Ovary (tissue), 9 donors: ENCODE data around the gene MED27. TPM values are rescaled to one million over a fixed set of nuclear protein-coding genes. Genes with fewer than 3 reads are reported as not detected.

Experiments
- DNase-seq, 5 donors: peaks; one replicate each; pipeline ENCODE4 v3.0.0-alpha.2; 2019 to 2020
- H3K27ac ChIP-seq, 2 donors: fragments of 200-600 bp; one replicate each; pipeline versions ENCODE4 v1.5.1 to v1.8.0; 2019 to 2022
- H3K27me3 ChIP-seq: fragments of 200-600 bp; one replicate; pipeline ENCODE4 v1.8.0; 2022
- H3K36me3 ChIP-seq: fragments of 200-600 bp; sonication (generic); one replicate; pipeline ENCODE4 v1.5.1; 2019
- H3K4me1 ChIP-seq: one replicate; pipeline ENCODE4 v1.8.1; 2013; ENCODE audit warnings: mild to moderate bottlenecking, moderate library complexity; ENCODE audit not compliant: insufficient read depth
- H3K4me3 ChIP-seq: fragments of 200-600 bp; sonication (generic); one replicate; pipeline ENCODE4 v1.5.1; 2017
- H3K9me3 ChIP-seq, 2 donors: fragments of 200-600 bp in 1 of 2; sonication (generic) in 1 of 2; one replicate each; pipeline versions ENCODE4 v1.5.1 to v1.8.1; 2013 to 2019; ENCODE audit warnings: mild to moderate bottlenecking in 1 of 2, moderate library complexity in 1 of 2
- EP300 ChIP-seq: sonication (generic); formaldehyde crosslinking; IDR thresholded peaks from one replicate; pipeline ENCODE4 v1.6.1; 2017; ENCODE audit warnings: antibody characterized with exemption
- POLR2A ChIP-seq: fragments of 450-650 bp; IDR thresholded peaks from one replicate; pipeline ENCODE4 v1.6.1; 2017; ENCODE audit warnings: antibody characterized with exemption, mild to moderate bottlenecking, moderate library complexity
- WGBS, 3 donors: extraction: QIAGEN DNeasy Blood & Tissue Kit in 1 of 3; methylation state at CpG; one replicate each; pipeline versions ENCODE4 v1.1.5 to v1.1.7; 2013 to 2017; 5-methylcytosine and 5-hydroxymethylcytosine counted together
- intact Hi-C, 4 donors: fragments of 100-400 bp; cut with DNase I; formaldehyde crosslinking; loops; one replicate each; pipeline versions ENCODE4 v1.11.0 to v1.15.1; 2022 to 2023
- polyA plus RNA-seq, 2 donors: library from polyadenylated mRNA; stranded (reverse); fragments of 200-250 nt in 1 of 2; fragments of 350-450 nt in 1 of 2; fragmentation: Illumina TruSeq in 1 of 2; extraction: RNeasy Lipid Tissue Mini Kit (QIAGEN cat#74804) in 1 of 2; gene quantifications; one replicate each; pipeline ENCODE4 v1.2.3, GENCODE V29; 2013 to 2014
- total RNA-seq, 7 donors: library from RNA; depleted of rRNA in 2 of 7; stranded (reverse); fragments of >200 nt in 2 of 7; fragmentation: NEBNext Ultra II Directional in 3 of 7; extraction: Animal tissue kit (Norgen Biotek cat#: 25700) in 3 of 7; gene quantifications; one replicate each; pipeline versions ENCODE4 v1.1.0 to v1.2.4, GENCODE V29; 2016 to 2023
- TF ChIP-seq, protein P1 (sequence below), 3 donors: fragments of 450-650 bp in 2 of 3; fragments of 200-600 bp in 1 of 3; IDR thresholded peaks; one replicate each; pipeline versions ENCODE4 v1.5.1 to v1.8.0; 2016 to 2022; ENCODE audit warnings: antibody characterized with exemption in 3 of 3, mild to moderate bottlenecking in 1 of 3
- donor health status: DM: no; HTN: no; CAD: no; lungs with moderate emphysema.
- donor health status: DM: no; HTN: no; CAD: no.
- donor health status: Bipolar disorder and iron deficiency.
- donor health status: DM: yes; HTN: yes; CAD: no.
- donor health status: DM: no; HTN: no; CAD: no.
- donor health status: DM: yes; HTN: yes; CAD: no.

The MED27 gene
- total and polyA plus RNA-seq, 9 donors, result 7.6 to 24.9 (median 17.4) TPM

DNA sequence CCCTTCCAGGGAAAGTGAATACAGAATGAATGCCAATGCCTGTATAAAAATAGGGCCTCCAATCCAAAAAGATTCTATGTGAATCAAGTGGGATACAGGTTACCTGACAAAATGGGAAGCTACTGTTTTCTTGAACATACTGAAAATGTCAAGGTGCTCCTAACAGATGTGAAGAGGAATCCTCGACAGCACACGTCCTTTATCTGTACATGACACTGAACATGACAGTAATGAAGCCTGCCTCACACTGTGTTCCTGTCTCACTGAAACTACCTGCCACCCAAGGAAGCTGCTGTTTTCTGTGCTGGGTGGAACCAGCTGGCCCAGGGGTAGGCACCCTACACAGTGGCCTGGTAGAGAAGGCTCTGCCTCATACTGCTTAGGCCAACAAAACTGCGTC is 174.5 kb downstream of the MED27 start:
- TF ChIP-seq, protein P1, sequence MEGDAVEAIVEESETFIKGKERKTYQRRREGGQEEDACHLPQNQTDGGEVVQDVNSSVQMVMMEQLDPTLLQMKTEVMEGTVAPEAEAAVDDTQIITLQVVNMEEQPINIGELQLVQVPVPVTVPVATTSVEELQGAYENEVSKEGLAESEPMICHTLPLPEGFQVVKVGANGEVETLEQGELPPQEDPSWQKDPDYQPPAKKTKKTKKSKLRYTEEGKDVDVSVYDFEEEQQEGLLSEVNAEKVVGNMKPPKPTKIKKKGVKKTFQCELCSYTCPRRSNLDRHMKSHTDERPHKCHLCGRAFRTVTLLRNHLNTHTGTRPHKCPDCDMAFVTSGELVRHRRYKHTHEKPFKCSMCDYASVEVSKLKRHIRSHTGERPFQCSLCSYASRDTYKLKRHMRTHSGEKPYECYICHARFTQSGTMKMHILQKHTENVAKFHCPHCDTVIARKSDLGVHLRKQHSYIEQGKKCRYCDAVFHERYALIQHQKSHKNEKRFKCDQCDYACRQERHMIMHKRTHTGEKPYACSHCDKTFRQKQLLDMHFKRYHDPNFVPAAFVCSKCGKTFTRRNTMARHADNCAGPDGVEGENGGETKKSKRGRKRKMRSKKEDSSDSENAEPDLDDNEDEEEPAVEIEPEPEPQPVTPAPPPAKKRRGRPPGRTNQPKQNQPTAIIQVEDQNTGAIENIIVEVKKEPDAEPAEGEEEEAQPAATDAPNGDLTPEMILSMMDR (IDR thresholded peaks at IDR 0.05), result no peak
- TF ChIP-seq POLR2A (no peak), EP300 (no peak)
- Histone ChIP-seq H3K36me3 (no peaks in the 10 kb centered on the region), H3K4me3 (no peak overlapping the region), H3K4me1 (no peaks in the 10 kb centered on the region), H3K9me3 (no peaks in the 10 kb centered on the region), H3K27me3 (no peaks in the 10 kb centered on the region), H3K27ac (no peak overlapping the region)
- intact Hi-C loops, result no loop called here
- 88 to 95% (median 89%) methylated on average over 3 of the region's 3 CpGs for WGBS, 3 donors
- DNase-seq, result no peak

DNA sequence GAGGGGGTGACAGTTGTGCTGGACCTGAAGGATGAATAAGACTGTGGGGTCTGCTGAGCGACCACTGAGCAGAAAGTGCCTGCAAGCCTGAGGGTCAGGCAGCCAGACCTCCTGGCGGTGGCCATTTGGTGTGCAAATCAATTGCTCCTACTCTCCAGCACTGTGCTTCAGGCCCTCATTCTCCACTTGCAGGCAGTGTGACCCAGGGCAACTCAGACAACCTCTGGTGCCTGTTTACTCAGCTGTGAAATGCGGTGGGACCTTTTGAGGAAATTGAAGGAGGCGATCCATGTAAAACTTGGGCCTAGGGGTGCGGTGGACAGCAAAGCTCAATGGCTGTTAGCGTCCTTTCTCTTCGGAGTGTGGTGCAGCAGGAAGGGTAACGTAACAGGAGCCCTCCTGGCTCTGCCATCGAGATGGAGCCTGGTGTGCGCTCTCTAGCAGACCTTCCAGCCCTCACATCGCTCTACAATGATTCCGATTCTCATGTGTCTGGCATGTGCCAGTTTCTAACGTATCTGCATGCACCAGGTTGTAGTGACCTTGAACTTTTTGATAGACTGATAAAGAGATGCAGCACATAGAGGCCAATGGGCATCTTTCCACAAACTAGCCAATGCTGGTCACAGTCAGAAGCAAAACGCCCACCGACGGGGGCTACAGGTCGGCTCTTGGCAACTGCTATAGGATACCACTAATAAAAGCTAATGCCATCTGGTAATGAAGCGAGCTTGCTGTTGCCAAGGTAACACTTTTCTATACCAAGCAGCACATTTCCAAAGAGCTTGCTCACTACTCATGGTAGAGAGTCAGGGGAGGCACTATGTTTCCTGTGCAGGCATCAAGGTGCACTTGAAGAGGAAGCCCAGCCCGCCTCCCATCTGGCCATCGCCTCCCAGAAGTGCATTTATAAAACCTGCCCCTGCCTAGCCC is 180.1 kb downstream of the MED27 start:
- H3K27ac ChIP-seq, result no peak overlapping the region
- 89 to 91% (median 89%) methylated on average over 20 of the region's 20 CpGs for WGBS, 3 donors
- no peaks in the 10 kb centered on the region for H3K9me3 ChIP-seq
- no peaks in the 10 kb centered on the region for H3K36me3 ChIP-seq
- no peak for TF ChIP-seq EP300
- TF ChIP-seq POLR2A, result no peak
- TF ChIP-seq, protein P1 (IDR thresholded peaks at IDR 0.05), result no peak
- DNase-seq, result no peak
- H3K4me3 ChIP-seq, result no peak overlapping the region
- no peaks in the 10 kb centered on the region for H3K4me1 ChIP-seq
- no peaks in the 10 kb centered on the region for H3K27me3 ChIP-seq
- intact Hi-C loops, result no loop called here

DNA sequence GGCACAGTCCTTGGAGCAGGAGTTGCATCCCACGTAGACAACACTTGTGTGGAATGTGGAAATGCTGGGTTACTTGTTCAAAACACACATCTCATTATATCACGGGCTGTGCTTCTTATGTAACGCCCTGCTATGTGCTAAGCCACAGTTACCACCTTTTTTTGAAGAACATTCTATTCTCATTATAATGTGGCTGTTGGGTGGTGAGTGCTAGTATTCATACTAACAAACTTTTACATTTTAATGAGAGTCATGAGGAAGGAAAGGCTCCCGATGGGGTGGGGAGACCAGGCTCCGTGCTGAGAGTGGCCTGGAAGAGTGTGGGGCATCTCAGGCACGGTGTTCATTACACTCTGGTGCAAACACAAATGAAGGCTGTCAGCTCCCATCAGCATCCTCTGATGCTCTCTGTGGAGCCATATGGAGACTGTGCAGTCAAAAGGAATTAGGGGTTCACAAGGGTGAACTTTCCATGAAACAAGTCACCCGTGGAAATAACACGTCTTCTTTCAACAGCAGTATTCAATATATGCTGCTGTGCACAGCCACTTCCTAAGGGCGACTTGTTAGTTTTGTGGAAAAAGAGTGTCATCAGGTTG is 186.7 kb downstream of the MED27 start:
- Histone ChIP-seq H3K27me3 (no peaks in the 10 kb centered on the region), H3K4me1 (no peaks in the 10 kb centered on the region), H3K27ac (no peak overlapping the region), H3K4me3 (no peak overlapping the region), H3K36me3 (no peaks in the 10 kb centered on the region), H3K9me3 (no peaks in the 10 kb centered on the region)
- TF ChIP-seq POLR2A (no peak), EP300 (no peak)
- TF ChIP-seq, protein P1 (IDR thresholded peaks at IDR 0.05), result no peak
- 82 to 87% (median 85%) methylated on average over 9 of the region's 9 CpGs for WGBS, 3 donors
- intact Hi-C loops, result no loop called here
- DNase-seq, result no peak

DNA sequence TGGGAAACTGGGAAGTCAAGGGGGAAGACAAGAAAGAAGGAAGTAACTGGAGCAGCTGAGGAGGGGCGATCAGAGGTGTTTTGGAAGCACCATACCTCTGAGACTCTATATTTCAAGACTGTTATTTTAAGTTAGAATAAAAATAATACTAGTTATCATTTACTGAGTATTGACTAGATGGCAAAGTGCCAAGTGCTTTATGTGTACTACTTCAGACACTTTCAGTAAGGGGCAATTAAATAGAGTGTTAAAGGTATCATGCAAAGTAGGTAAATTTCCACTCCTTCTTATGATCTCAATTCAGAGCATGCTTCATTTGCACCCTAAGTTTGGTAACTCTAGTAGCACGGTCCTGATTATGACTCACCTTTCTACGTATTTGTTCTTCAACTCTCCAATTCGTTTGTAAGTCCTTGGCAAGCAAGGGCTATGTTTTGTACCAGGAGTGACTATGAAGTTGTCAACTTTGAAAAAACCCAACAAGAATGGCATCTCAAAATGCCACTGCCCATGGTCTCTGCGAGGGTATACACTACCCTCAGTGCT is 187.4 kb downstream of the MED27 start:
- Histone ChIP-seq H3K36me3 (no peaks in the 10 kb centered on the region), H3K27ac (no peak overlapping the region), H3K27me3 (no peaks in the 10 kb centered on the region), H3K4me3 (no peak overlapping the region), H3K4me1 (no peaks in the 10 kb centered on the region), H3K9me3 (no peaks in the 10 kb centered on the region)
- intact Hi-C loops, result no loop called here
- 85 to 89% (median 86%) methylated on average over 5 of the region's 5 CpGs for WGBS, 3 donors
- no peak for DNase-seq
- TF ChIP-seq EP300 (no peak), POLR2A (no peak)
- TF ChIP-seq, protein P1 (IDR thresholded peaks at IDR 0.05), result no peak
